HG03575 (cell line): Measurements from ENCODE around the gene FARP1.
"Not testable (repeated sequence)": the region's sequence is repeated elsewhere in the genome, so short reads cannot be mapped to it uniquely, and the experiment has no call there.

Source experiments
- ATAC-seq: cut with Tn5 transposase; IDR thresholded peaks from one replicate; pipeline ENCODE4 v1.9.1; 2021; ENCODE audit not compliant: unreplicated experiment, insufficient number of reproducible peaks, low FRiP score; ENCODE audit errors: extremely low read depth

Gene FARP1

DNA sequence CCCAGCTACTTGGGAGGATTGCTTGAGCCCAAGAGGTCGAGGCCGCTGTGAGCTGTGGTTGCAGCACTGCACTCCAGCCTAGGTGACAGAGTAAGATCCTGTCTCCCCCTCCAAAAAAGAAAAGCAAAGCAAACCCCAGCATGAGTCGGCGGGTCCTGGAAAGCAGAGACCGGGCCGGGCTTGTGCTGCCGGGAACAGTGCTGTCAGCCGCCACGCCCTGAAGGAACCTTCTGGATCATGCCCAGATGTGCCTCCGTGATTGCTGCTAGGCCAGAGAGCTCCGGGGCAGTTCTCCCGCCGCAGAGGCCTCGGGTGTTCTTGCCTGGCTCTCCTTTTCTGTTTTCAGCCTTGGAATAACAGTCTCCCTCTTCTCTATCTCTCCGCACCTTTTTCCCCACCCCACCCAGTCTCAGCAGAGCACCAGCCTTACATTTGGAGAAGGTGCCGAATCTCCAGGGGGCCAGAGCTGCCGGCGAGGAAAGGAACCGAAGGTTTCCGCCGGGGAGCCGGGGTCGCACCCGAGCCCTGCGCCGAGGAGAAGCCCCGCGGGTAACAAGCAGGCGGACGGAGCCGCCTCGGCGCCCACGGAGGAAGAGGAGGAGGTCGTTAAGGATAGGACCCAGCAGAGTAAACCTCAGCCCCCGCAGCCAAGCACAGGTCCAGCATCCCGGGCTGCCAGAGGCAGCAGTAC is 252.1 kb downstream of the FARP1 start:
- ATAC-seq, result no peak

DNA sequence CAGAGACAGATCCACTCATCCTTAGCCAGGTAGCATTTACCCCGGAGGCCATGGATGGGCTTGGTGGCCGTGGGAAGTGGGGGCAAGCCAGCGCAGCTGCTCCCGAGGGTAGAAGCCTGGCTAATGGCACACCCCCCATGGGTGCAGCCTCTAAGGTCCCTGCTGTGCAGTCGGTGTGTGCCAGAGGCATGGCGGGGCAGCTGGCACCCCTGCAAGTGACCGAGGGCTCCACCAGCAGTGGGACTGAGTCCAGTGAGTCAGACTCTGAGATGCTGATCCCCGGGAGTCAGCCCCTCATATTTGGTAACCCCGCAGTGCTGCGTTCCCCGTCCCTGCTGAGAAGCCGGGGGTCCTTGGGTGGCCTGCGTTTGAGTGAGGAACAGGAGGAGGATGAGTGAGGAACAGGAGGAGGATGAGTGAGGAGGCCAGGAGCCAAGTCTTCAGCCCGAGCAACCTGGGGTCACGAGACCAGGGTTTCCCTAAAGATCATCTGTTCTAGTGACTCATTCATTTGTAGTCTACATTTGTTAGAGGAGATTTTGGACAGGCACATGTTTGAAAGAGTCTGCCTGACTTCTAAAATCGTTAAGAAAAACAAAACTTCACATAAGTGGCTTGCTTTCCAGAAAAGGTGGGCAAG is 253.3 kb downstream of the FARP1 start:
- no peak for ATAC-seq

- no peak for ATAC-seq
Observed at GRCh38 chr13:98397221-98397620, 254.3 kb downstream of the FARP1 start.

DNA sequence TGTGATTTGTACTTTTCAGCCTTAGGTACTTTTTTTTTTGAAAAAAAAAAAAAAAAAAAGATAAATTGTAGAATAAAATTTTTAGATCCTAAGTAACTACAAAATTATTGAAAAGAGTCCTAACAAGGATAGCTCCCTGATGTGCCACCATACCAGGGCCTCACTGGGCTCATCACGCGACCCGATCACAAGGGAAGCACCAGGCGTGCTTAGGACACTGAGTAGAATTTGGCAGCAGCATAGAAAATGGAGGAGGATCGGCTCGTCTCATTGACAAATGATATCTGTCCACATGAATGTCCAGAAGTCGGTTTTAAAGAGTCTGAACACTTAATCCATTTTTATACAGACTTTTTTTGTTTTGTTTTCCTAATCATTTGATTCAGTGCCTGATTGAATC is 255.0 kb downstream of the FARP1 start:
- ATAC-seq, result no peak

DNA sequence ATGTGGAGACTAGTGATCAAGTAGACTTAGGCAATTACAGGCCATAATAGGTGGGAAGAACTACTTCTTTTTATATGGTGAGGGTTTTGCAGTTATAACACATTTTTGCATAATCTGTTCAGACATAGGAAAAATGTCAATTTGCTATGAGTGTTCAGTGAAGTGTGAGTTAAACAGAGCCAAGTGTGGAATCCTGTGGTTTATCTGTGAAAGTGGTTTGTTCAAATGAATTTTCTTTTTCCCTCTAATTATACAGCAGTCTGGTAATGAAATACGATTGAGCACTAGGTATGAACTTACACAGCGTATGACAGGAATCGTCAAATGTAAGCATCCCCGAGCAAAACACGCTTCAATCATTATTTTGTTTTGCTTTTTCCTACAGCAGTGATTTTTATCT is 255.7 kb downstream of the FARP1 start:
- no peak for ATAC-seq

DNA sequence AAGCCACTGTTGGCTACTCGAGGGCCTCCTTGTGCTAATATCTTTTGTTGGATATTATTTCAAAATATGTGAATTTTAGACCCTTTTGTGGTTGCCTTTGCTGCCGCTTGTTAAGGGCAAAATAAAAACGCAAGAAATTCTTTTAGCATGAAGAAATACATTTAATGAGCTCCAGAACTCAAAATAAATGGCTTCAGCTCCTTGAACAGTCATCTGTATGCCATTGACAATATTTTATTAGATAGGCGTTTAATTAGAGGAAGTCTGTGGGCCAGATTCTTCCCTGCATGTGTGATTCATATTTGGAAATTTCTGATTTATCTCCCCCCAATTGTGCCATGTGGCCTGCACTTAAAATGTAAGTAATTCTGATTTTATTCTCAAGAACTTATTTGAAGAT is 256.9 kb downstream of the FARP1 start:
- ATAC-seq, result no peak

DNA sequence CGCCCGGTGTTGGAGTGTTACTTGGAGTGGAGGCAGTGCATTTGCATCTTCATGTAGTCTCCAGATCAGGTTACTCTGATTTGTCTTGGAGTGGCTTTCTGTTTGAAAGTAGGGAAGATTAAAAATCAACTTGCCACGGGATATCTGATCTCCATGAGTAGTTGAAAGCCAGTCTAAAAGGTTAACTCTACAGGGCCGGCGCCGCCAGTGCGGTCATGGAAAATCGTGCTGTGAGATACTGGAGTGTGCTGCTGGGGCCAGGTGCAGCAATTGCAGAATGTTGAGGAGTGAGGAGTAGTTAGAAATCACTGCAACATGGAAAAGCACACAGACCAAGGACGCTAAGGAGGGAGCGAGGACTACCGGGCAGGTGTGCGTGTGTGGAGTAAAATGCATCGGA is 259.0 kb downstream of the FARP1 start:
- ATAC-seq, result no peak

GRCh38 chr13:98403076-98403475 is 260.2 kb downstream of the FARP1 start:
- ATAC-seq, result no peak

DNA sequence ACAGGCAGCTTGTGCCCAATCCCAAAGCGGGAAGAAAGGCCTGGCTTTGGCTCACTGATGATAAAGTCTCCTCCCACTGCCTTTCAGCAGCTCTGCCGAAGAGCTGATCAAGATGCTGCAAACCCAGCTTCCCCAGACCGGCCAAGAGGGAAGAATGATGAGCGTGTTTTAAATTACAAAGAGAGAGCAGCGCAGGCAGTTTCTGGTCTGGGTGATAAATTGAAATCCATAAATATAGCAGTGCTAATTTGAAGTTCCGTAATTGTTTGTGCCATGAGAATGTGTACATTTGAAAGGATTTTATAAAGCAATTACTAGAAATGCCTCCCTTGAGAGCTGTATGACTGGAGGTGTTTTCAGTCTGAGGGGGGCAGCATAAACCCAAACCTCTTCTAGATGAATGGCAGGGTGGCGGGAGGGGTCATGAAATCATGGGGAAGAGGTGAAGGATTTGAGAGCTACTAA is 262.2 kb downstream of the FARP1 start:
- ATAC-seq, result no peak

- ATAC-seq, result no peak
Observed at GRCh38 chr13:98405690-98406344, 262.9 kb downstream of the FARP1 start.

- ATAC-seq, result no peak
Observed at GRCh38 chr13:98406427-98406826, 263.5 kb downstream of the FARP1 start.

DNA sequence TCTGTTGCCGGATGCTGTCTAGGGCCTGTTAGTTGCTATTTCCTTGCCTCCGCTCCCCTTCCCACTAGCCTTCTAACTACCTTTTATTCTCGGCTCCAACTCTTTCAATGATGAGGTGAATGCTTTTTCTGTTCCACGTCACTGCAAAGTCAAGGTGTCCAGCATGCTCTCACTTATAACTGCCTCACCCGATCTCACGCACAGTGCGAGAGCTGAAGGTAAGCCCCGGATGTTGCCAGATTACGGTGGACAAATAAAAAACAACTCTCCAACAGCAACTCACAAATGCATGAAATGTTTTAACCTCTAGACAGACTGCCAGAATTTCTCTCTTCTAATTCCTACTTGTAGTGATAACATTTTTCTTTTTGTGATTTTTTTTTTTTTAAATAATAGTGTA is 264.1 kb downstream of the FARP1 start:
- no peak for ATAC-seq

DNA sequence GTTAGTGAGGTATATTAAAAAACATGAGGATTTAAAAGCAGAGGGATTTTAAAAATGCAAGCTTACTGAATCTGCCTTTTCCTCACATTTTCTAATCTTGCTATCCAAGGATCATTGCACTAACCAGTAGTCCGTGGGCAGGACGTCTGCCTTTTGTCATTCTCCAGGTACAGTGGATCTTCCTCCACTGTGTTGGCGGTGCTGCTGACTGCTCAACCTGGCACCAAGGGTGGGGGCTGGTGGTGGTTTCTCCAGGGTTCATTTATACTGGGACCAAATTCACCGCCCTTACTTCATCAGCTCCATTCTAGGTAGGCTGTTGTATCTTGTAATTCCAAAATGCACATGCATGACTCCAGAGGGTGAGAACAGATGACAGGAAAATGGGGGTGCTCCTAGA is 264.7 kb downstream of the FARP1 start:
- ATAC-seq, result no peak

DNA sequence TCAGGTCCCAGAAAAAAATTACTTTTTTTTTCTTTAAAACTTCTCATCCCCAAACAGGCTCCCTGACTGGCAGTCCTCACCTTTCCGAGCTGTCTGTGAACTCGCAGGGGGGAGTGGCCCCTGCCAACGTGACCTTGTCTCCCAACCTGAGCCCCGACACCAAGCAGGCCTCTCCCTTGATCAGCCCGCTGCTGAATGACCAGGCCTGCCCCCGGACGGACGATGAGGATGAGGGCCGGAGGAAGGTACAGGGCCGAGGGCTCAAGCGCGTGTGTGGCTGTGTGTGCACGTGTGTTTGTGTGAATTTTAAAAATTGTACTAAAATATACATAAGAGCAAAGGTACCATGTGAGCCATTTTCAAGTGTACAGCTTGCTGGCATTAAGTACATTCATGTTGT is 266.4 kb downstream of the FARP1 start:
- no peak for ATAC-seq

DNA sequence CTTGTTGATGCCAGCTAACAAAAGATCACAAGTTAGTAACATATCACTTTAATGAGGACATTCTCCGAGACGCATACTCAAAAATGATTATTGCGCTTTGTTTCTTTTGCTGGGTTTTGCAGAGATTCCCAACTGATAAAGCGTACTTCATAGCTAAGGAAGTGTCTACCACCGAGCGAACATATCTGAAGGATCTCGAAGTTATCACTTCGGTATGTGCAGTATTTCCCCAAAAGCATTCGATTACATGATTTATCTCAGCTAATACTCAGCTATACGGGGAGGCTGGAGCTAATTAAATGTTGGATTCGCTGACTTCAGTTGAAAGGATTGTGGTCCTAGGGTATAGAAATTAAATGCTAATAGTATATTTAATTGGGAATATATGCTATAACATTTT is 267.7 kb downstream of the FARP1 start:
- no peak for ATAC-seq

- no peak for ATAC-seq
Observed at GRCh38 chr13:98411013-98411412, 268.1 kb downstream of the FARP1 start.

GRCh38 chr13:98411617-98412265 is 268.8 kb downstream of the FARP1 start:
- no peak for ATAC-seq

DNA sequence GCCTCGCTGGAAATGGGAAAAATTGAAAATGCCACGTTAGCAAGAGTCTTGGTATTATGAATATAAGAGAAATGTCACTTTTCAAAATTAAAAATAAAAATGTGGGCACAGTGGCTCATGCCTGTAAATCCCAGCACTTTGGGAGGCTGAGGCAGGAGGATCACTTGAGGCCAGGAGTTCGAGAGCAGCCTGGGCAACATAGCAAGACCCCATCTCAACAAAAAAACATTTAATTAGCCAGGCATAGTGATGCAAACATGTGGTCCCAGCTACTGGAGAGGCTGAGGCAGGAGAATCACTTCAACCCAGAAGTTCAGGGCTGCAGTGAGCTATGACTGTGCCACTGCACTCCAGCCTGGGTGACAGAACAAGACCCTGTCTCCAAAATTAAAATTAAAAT is 270.4 kb downstream of the FARP1 start:
- not testable (repeated sequence) for ATAC-seq

DNA sequence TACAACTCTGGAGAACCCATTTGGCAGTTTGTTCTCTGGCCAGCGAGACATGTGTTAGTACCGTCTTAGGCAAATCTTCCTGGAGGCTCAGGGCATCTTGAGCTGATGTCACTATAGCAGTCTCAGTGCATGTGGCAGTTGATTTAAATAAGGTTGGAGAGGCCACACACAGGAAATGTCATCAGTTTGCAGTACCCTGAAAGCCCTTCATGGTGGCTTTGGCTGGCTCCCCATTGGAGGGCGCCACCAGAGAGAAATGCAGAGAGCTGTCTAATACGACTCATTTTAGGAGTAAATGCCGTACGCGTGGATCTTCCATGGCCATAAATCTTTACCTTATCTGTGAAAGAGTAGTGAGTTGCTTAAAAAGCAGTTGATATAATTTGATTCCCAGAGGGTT is 270.9 kb downstream of the FARP1 start:
- ATAC-seq, result no peak
